ENCODE data around the gene CFTR.
"Not testable (repeated sequence)": the region's sequence is repeated elsewhere in the genome, so short reads cannot be mapped to it uniquely, and the experiment has no call there.

The CFTR gene

GRCh38 chr7:117479225-117480054 lies at the start of gene CFTR:
Gene CFTR, plus strand, starts transcription at chr7:117480025. Its CDS starts 70 bp downstream, at chr7:117480095.
- in situ Hi-C loops (cut with MboI; ENCODE audit: low sequenced_read_pairs): no loop called here

- in situ Hi-C loops (cut with MboI; ENCODE audit: low sequenced_read_pairs): no loop called here
Measured at GRCh38 chr7:117435475-117436043, 44.3 kb upstream of the CFTR start.

- in situ Hi-C loops (cut with MboI; ENCODE audit: low sequenced_read_pairs): no loop called here
Measured at GRCh38 chr7:117444646-117445045, 35.2 kb upstream of the CFTR start.

GRCh38 chr7:117445206-117445605 lies 34.6 kb upstream of the CFTR start:
- in situ Hi-C loops (cut with MboI; ENCODE audit: low sequenced_read_pairs): no loop called here

- in situ Hi-C loops (cut with MboI; ENCODE audit: low sequenced_read_pairs): no loop called here
Measured at GRCh38 chr7:117446220-117446815, 33.5 kb upstream of the CFTR start.

- in situ Hi-C loops (cut with MboI; ENCODE audit: low sequenced_read_pairs): no loop called here
Measured at GRCh38 chr7:117448655-117449054, 31.2 kb upstream of the CFTR start.

GRCh38 chr7:117458977-117459583 lies 20.7 kb upstream of the CFTR start:
- in situ Hi-C loops (cut with MboI; ENCODE audit: low sequenced_read_pairs): no loop called here

- in situ Hi-C loops (cut with MboI; ENCODE audit: low sequenced_read_pairs): no loop called here
Measured at GRCh38 chr7:117459735-117460134, 20.1 kb upstream of the CFTR start.

- in situ Hi-C loops (cut with MboI; ENCODE audit: low sequenced_read_pairs): not testable (repeated sequence)
Measured at GRCh38 chr7:117460815-117461214, 19.0 kb upstream of the CFTR start.

- in situ Hi-C loops (cut with MboI; ENCODE audit: low sequenced_read_pairs): no loop called here
Measured at GRCh38 chr7:117468174-117468573, 11.7 kb upstream of the CFTR start.

- in situ Hi-C loops (cut with MboI; ENCODE audit: low sequenced_read_pairs): no loop called here
Measured at GRCh38 chr7:117470777-117471176, 9.0 kb upstream of the CFTR start.

GRCh38 chr7:117472335-117472734 lies 7.5 kb upstream of the CFTR start:
- in situ Hi-C loops (cut with MboI; ENCODE audit: low sequenced_read_pairs): no loop called here

- in situ Hi-C loops (cut with MboI; ENCODE audit: low sequenced_read_pairs): no loop called here
Measured at GRCh38 chr7:117476557-117477215, 3.1 kb upstream of the CFTR start.

GRCh38 chr7:117478836-117479224 lies 995 bp upstream of the CFTR start:
- in situ Hi-C loops (cut with MboI; ENCODE audit: low sequenced_read_pairs): no loop called here

GRCh38 chr7:117480055-117480362 lies 184 bp downstream of the CFTR start:
- in situ Hi-C loops (cut with MboI; ENCODE audit: low sequenced_read_pairs): no loop called here

GRCh38 chr7:117480978-117481377 lies 1.2 kb downstream of the CFTR start:
- in situ Hi-C loops (cut with MboI; ENCODE audit: low sequenced_read_pairs): no loop called here

GRCh38 chr7:117485118-117485620 lies 5.3 kb downstream of the CFTR start:
- in situ Hi-C loops (cut with MboI; ENCODE audit: low sequenced_read_pairs): no loop called here

- in situ Hi-C loops (cut with MboI; ENCODE audit: low sequenced_read_pairs): no loop called here
Measured at GRCh38 chr7:117489016-117489415, 9.2 kb downstream of the CFTR start.

- in situ Hi-C loops (cut with MboI; ENCODE audit: low sequenced_read_pairs): no loop called here
Measured at GRCh38 chr7:117489430-117489829, 9.6 kb downstream of the CFTR start.

- in situ Hi-C loops (cut with MboI; ENCODE audit: low sequenced_read_pairs): no loop called here
Measured at GRCh38 chr7:117489911-117490310, 10.1 kb downstream of the CFTR start.

- in situ Hi-C loops (cut with MboI; ENCODE audit: low sequenced_read_pairs): no loop called here
Measured at GRCh38 chr7:117492649-117493048, 12.8 kb downstream of the CFTR start.
